HG02852 (cell line): ENCODE measurements around the gene CNTRL.
"Not testable (repeated sequence)": the region's sequence is repeated elsewhere in the genome, so short reads cannot be mapped to it uniquely, and the experiment has no call there.

Experiments
- ATAC-seq: cut with Tn5 transposase; IDR thresholded peaks from one replicate; pipeline ENCODE4 v1.9.1; 2021; ENCODE audit warnings: mild to moderate bottlenecking, moderate library complexity; ENCODE audit not compliant: unreplicated experiment

CNTRL gene

GRCh38 chr9:121069396-121069795, 5.4 kb upstream of the CNTRL start:
- ATAC-seq, result no peak

- ATAC-seq, result no peak
Measured at GRCh38 chr9:121071370-121071755, 3.4 kb upstream of the CNTRL start.

GRCh38 chr9:121071756-121072421, 2.9 kb upstream of the CNTRL start:
- ATAC-seq, result peak; percentile 36

GRCh38 chr9:121073038-121073437, 1.7 kb upstream of the CNTRL start:
- ATAC-seq, result no peak

- peak; percentile 5 for ATAC-seq
Measured at GRCh38 chr9:121075251-121076036, 689 bp downstream of the CNTRL start.

- no peak for ATAC-seq
Measured at GRCh38 chr9:121082075-121082474, 7.3 kb downstream of the CNTRL start.

GRCh38 chr9:121085661-121086060, 10.9 kb downstream of the CNTRL start:
- ATAC-seq, result no peak

- no peak for ATAC-seq
Measured at GRCh38 chr9:121088576-121088975, 13.8 kb downstream of the CNTRL start.

- not testable (repeated sequence) for ATAC-seq
Measured at GRCh38 chr9:121090743-121091142, 16.0 kb downstream of the CNTRL start.

- ATAC-seq, result no peak
Measured at GRCh38 chr9:121095057-121095456, 20.3 kb downstream of the CNTRL start.

- no peak for ATAC-seq
Measured at GRCh38 chr9:121098567-121099198, 23.9 kb downstream of the CNTRL start.

- ATAC-seq, result not testable (repeated sequence)
Measured at GRCh38 chr9:121104054-121104453, 29.3 kb downstream of the CNTRL start.

- no peak for ATAC-seq
Measured at GRCh38 chr9:121105531-121105930, 30.8 kb downstream of the CNTRL start.

- no peak for ATAC-seq
Measured at GRCh38 chr9:121107029-121107428, 32.3 kb downstream of the CNTRL start.

GRCh38 chr9:121107881-121108280, 33.1 kb downstream of the CNTRL start:
- no peak for ATAC-seq

GRCh38 chr9:121115466-121115865, 40.7 kb downstream of the CNTRL start:
- ATAC-seq, result no peak

GRCh38 chr9:121118266-121118665, 43.5 kb downstream of the CNTRL start:
- no peak for ATAC-seq

GRCh38 chr9:121120386-121120785, 45.6 kb downstream of the CNTRL start:
- ATAC-seq, result no peak

GRCh38 chr9:121121582-121122087, 46.9 kb downstream of the CNTRL start:
- ATAC-seq, result peak; percentile 99

- no peak for ATAC-seq
Measured at GRCh38 chr9:121122246-121123032, 47.7 kb downstream of the CNTRL start.
